HEK293T (cell line): ENCODE measurements around the gene ANO1.

Source experiments
- BHLHE40 ChIP-seq: fragments of 450-650 bp; IDR thresholded peaks from 2 replicates; pipeline ENCODE4 v1.6.1; 2016; ENCODE audit warnings: mild to moderate bottlenecking, moderate library complexity, borderline replicate concordance
- FOXK2 ChIP-seq: fragments of 450-650 bp; IDR thresholded peaks from 2 replicates; pipeline ENCODE4 v1.6.1; 2016; ENCODE audit warnings: mild to moderate bottlenecking
- NFRKB ChIP-seq: fragments of 450-650 bp; IDR thresholded peaks from 2 replicates; pipeline ENCODE4 v1.6.1; 2016; ENCODE audit warnings: mild to moderate bottlenecking, moderate library complexity
- TARDBP ChIP-seq: fragments of 450-650 bp; IDR thresholded peaks from 2 replicates; pipeline ENCODE4 v1.6.1; 2016

DNA sequence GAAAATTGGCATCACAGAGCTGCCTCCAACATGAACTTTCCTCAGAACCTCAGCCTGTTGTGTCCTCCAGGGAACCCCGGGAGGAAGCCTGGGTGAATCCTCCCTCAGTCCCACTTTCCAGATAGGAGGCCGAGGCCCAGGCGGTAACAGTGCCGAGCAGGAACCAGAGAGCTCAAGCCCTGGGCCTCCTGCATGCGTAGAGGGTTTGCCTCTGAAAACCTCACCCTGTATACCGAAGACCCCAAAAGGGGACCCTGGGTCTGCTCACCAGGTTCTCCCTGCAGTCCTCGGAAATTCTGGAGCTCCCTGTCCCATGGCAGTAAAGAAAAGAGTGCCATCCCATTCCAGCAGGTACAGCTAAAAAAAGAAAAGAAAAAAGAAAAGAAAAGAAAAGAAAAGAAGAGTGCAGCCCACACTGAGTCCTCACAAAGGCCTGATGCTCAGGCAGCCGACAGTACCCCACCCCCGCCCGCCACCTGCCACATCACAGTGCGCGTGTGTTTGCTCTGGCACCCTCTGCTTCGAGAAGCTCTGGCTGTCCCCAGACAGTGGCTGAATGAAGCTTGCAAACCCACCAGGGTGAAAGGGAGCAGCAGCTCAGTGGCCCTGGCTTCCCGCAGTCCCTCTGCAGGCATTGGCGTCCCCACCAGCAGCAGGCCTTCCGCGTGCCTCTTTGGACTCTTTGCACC lies 96.6 kb downstream of the ANO1 start:
- no peak for TF ChIP-seq FOXK2
- no peak for TF ChIP-seq NFRKB
- TF ChIP-seq BHLHE40, result no peak
- TF ChIP-seq TARDBP, result no peak
